GM19395 (cell line): ENCODE measurements around the gene C11orf21.

ENCODE experiments used
- ATAC-seq: cut with Tn5 transposase; IDR thresholded peaks from one replicate; pipeline ENCODE4 v1.9.1; 2021; ENCODE audit warnings: mild to moderate bottlenecking, moderate library complexity; ENCODE audit not compliant: unreplicated experiment

Gene C11orf21

GRCh38 chr11:2273311-2273710 lies 28.4 kb downstream of the C11orf21 start:
- ATAC-seq = no peak

DNA sequence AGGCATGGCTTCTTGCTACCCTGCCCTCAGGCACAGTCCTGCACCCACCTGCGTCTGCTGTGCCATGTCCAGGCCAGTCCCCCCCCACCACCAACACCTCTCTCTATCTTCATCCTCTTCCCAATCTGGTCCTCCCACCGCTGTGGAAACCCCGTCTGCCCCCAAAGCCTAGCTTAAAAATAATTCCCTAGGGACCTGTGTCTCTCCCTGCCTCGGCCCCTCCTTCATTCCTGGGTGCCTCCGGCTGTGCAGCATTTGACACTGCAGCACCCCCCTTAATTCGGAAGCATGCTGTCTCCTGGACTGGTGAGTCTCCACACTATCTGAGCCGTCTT lies 28.8 kb downstream of the C11orf21 start:
- no peak for ATAC-seq

DNA sequence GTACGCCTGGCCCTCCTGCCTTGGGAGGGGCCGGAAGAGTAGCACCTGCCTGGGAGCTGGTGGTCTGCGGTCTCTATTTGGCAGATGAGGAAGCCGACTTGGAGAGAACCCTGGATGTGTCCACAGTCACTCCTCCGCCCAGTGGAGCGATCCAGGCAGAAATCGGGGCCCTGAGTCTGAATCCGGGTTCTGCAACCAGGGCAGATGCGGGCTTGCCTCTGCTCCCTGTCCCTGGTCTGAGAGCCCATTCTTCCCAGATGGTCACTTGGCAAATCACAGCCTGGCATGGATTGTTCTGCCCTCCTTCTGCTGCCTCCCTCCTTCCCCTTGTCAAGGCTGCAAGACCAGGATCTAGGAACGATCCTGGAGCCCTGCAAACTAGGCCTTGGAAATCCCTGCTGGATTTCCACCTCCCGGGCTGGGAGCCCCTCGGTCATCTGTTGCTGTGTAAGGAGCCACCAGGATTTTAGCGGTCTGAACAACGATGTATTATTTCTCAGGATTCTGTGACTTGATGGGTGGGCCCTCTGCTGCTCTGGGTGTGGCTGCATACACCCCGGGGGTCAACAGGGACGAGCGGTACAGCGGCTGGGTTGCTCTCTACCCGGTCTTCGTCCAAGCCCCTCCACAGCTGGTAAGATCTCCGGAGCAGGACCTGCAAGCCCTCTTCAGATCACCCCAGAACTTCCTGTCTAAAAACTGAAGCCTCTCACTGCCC lies 29.3 kb downstream of the C11orf21 start:
- no peak for ATAC-seq

DNA sequence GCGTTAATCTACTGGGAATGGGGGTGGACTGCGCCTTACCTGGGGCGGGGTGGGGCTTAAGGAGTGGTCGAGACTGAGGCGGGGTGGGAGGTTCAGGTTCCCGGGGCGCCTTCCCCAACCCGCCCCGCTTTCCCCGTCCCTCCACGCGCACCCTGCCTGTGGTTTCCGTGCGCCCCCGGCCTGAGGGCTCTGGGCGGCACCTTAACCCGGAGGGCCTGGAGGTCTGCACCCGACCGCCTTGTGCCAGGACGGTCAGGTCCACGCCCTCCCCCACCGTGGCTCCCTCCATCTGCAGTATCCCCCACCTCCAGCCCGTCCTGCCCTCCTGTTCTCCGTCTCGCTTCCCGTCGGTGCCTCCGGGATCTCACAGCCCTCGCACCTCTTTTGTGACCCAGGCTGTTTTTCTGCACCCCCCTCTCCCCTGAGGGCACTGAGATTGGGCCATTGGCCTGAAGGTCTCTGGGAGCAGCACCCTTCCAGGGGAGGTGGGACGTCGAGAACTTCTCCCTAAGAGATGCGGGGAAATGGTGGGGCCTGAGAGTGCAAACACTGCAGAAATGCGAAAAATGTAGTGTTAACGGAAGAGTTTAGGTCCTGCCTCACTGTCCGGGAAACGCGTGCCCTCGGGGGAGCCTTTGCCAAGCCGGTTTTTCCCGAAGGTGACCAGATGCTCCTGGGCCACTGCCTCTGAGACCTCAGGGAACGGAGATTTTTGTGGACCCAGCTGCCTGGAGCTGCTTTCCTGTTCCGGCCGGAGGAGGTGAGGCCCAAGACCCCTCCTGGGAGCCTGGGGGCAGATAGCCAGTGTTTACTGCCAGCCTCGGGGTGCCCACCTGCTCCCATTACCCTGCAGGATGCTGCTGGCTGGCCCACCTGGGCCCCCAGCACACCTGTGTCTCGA lies 30.1 kb downstream of the C11orf21 start:
- no peak for ATAC-seq

GRCh38 chr11:2271077-2271326 lies 30.7 kb downstream of the C11orf21 start:
- no peak for ATAC-seq

- no peak for ATAC-seq
Observed at GRCh38 chr11:2270322-2271076, 31.2 kb downstream of the C11orf21 start, which contains the start of gene ASCL2. ASCL2 (minus strand) TSS chr11:2270588; CDS start chr11:2270332, 256 bp downstream.

DNA sequence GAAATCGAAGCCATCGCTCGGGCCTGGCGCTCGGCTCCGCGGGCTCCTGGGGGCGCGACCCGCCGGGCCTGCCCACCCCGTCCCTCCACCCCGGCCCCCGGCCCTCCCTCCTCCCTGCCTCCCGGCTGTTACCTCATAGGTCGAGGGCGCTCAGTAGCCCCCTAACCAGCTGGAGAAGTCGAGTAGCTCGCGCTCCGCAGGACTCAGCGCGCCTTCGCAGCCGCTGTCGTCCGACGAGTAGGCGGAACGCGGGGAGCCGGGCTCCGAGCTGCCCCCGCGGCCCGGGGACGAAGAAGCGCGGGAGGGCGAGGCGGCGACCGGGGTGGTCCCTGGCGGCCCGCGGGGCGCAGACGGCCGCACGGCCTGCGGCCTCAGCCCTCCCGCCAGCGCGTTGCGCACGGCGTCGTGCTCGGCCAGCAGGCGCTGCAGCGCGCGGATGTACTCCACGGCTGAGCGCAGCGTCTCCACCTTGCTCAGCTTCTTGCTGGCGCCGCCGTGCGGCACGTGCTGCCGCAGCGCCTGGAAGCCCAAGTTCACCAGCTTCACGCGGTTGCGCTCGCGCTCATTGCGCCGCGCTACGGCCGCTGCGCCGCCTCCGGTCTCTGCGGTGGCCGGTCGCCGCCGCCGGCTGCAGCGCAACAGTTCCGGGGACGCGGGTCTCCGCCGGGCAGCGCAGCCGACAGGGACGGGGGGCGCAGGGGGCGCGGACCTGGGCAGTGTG lies 32.0 kb downstream of the C11orf21 start:
- ATAC-seq = no peak

- no peak for ATAC-seq
Observed at GRCh38 chr11:2268729-2269600, 32.8 kb downstream of the C11orf21 start.

DNA sequence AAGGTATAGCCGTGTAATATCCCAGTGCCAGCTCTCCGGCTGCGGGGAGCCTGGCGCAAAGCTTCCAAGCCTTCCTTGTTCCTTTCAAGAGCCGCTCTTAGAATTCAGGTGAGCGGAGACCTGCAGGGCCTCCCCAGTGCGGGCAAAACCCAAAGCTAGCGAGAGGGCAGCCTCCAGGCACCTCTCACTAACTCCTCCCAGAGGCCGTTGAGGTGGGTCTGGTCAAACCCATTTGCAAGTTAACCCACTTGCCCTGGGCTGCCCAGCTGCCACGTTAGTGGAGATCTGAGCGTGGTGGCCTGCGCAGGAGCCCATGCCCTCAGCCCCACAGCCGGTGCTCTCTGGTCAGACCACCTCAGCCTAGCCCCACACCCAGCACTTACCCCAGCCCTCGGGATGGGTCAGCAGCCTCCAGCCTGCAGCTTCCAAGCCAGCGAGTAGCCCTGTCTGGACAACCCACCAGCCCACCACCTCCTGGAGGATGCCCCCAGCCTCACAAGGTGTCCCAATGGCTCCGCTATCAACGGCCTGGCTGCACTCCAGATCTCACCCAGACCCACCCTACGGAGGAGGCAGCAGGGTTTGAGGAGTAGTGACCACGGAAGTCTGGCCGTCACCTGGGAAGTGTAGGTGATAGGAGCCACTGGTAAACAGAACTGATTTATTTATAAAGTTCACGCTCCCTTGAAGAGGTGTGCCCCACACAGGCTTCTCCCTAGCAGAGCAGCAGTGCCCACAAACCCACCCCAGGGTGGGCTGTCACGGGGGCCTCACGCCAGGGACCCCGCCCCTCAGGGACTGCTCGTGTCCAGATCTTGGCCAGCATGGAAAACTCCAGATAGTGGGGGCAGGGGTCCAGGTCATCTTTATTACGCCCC lies 33.6 kb downstream of the C11orf21 start:
- ATAC-seq = no peak

DNA sequence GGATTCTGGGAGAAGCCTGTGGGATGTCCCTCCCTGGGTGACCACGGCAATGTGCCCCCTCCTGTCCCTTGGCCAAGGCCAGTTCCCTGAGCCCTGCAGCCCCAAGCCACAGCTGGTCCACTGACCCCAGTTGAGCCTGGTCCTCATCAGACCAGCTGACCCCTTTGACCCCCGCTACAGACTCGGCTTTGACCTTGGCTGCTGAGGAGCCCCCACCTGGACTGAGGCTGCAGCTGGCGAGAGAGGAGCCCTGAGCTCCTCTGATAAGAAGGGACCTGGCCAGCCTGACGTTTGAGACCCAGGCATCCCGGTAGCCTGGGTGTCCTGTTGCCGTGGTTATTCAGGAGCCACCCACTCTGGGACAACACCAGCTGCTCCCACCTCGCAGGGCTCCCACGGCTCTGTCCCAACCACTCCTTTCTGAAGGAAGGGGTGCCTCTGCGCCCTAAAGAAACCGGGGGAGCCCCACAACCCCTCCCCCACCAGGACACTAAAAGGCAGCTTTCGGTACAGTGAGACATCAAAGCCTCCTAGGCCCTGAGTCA lies 34.3 kb downstream of the C11orf21 start:
- ATAC-seq = no peak

DNA sequence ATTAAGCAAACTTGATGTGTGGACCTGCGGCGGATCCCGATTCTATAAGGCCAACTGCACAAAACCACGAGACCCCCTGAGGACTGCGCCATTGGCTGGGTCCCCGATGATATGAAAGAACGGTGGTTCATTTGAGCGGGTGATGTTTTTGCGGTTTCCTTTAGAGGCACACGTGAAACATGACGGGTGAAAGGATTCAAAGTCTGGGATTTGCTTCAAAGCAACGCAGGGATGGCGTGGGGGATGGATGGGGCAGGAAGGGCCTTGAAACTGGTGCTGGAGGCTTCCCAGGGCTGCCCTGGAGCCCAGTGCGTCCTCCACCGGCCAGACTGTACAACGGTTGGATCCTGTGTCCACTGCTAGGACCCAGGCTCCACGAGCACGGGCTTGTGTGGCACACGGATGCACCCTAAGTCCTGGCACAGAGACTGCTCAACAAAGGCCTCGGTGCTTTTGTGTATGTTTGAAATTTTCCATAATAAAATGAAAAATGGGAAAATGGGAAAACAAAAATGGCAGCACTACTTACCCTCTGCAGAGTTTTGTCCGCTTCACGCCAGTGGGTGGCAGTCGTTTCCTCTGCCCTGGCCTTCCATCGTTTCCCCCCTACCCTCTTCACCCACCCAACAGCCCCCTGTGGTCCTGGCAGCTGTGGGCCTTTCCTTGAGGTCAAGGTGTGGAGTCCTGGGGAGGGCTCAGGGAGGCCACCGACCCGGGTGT lies 35.0 kb downstream of the C11orf21 start:
- no peak for ATAC-seq

GRCh38 chr11:2265854-2266585 lies 35.7 kb downstream of the C11orf21 start:
- no peak for ATAC-seq

DNA sequence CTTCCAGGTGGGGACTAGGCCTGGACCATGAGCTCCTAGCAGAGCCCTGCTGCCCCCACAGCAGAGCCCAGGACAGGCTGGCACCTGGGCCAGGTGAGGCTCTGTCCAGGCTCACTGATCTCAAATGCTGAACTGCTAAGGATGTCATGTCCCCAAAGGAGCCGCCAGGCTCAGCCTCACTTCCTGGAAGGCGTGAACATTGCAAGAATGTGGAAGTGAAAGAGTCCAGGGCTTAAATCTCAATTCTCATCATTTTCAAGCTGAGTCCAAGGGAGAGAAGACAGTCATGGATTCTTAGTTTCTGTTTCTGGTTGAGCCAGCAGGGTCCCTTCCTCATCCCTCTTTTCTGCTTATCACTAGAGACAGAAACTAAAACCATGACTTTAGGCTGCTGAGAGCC lies 36.3 kb downstream of the C11orf21 start:
- peak; percentile 67 for ATAC-seq

- ATAC-seq = no peak
Observed at GRCh38 chr11:2264366-2265053, 37.2 kb downstream of the C11orf21 start.

DNA sequence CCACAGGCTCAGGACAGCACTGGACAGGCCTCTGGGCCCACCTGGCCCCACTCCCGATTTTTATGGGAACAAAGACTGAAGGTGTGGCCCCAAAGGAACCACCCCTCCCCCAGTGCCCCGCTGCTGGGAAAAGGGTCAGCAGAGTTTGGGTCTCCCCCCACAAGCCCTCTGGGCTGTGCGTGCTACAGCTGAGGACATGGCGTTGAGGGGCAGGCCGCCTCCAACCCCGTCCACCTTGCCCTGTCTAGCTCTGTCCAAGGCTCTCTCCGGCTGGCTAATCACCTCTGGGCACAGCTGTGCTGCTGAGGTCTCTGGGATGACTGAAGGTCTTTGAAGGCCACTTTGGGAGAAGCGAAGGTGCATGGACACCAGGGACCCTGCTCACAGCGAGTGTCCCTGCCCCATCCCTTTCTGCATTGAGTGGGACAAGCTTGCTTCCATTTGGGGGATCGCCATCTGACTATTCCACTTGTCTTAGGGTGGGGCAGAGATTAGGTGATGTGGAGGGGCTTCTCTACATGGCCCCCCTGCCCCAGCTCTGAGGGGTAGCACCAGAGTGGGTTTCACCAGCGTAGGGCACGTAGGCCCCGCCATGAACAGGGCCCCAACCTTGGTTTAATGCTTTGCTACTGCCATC lies 37.9 kb downstream of the C11orf21 start:
- ATAC-seq = no peak

GRCh38 chr11:2263071-2263565 lies 38.6 kb downstream of the C11orf21 start:
- ATAC-seq = no peak
